HG03280 (cell line): ENCODE data around the gene MACF1.

Experiments
- ATAC-seq: cut with Tn5 transposase; IDR thresholded peaks from one replicate; pipeline ENCODE4 v1.9.1; 2021; ENCODE audit warnings: mild to moderate bottlenecking, moderate library complexity; ENCODE audit not compliant: unreplicated experiment

The MACF1 gene

DNA sequence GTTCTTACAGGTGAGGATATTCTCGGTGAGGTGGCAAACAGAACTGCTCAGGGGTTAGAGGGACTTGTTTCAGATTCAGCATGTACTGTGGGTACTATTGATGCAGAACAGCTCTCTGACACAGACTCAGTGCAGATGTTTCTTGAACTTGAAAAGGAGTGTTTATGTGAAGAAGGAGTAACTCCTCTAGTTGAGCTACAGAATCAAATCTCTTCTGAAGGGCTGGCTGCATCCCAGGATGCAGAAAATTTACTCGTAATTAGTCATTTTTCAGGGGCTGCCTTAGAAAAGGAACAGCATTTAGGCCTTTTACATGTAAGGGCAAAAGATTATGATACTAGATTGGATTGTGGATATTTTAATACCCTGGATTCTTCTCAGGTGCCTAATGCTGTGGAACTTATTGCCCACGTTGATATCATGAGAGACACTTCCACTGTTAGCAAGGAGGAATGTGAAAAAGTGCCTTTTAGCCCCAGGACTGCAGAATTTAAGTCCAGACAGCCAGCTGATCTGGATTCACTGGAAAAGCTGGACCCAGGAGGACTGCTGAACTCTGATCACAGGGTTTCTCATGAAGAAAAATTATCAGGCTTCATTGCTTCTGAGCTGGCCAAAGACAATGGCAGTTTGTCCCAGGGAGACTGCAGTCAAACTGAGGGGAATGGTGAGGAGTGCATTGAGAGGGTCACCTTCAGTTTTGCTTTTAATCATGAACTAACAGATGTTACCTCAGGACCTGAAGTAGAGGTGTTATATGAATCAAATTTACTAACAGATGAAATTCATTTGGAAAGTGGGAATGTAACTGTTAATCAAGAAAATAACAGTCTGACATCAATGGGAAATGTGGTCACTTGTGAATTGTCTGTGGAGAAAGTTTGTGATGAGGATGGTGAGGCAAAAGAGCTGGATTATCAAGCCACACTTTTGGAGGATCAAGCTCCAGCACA lies 207.3 kb downstream of the MACF1 start:
- no peak for ATAC-seq

- ATAC-seq: no peak
These were observed 208.4 kb downstream of the MACF1 start for GRCh38 chr1:39412892-39413291.

GRCh38 chr1:39413902-39414528 lies 209.5 kb downstream of the MACF1 start:
- no peak for ATAC-seq

GRCh38 chr1:39415553-39415952 lies 211.1 kb downstream of the MACF1 start:
- no peak for ATAC-seq

DNA sequence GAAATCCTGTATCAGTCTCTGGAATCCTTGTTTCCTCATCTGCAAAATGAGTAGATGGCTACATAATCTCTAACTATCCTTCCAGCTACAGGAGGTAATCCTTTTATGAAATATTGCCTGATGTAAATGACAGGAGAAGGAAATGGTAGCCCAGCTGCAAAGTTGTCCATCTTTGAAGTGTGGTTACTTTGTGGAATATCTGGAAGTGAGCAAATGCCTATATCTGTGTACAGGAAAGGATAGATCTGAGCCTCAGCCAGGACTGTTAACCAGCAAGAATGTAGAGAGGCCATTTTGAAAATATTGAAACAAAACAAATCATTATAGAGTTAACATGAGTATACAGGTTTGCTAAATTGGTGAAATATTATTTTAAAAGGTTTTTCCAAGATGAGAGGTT lies 212.1 kb downstream of the MACF1 start:
- ATAC-seq: no peak

- ATAC-seq: no peak
These were observed 213.7 kb downstream of the MACF1 start for GRCh38 chr1:39418236-39418635.

DNA sequence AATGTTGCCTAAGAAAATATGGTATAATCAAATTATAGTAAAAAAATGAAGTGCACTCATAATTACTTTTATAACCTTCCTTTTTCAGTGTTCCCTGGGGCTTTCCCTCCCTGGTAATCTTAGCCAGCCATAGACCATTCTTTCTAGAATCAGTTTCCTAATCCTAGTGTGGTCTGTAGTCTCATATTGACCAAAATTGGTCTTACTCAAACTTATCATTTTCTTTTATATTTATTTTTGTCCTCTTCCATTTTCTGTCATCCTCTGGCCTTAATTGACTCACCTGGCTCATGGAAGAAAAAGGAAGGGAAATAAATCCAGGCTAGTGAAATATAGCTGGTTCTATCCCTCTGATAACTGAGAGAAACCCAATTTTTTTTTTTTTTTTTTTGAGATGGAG lies 216.0 kb downstream of the MACF1 start:
- no peak for ATAC-seq

GRCh38 chr1:39422614-39423013 lies 218.1 kb downstream of the MACF1 start:
- no peak for ATAC-seq

DNA sequence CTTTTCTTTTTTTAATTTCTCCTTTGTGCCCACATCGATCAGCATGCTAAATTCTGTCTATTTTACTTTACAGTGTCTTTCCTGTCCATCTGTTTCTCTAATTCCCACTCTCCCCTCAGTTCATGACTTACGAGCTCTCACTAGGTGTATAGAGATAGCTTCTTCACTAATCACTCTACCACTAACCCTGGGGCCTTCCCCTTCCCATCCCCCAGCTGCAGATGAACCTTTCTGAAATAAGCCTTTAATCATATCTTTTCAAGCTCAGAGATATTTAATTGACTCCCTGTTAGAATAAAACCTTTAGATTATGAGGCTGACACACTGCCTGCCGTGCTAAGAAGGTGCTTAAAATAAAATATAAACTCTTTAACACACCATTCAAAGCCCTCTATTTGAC lies 220.7 kb downstream of the MACF1 start:
- no peak for ATAC-seq

DNA sequence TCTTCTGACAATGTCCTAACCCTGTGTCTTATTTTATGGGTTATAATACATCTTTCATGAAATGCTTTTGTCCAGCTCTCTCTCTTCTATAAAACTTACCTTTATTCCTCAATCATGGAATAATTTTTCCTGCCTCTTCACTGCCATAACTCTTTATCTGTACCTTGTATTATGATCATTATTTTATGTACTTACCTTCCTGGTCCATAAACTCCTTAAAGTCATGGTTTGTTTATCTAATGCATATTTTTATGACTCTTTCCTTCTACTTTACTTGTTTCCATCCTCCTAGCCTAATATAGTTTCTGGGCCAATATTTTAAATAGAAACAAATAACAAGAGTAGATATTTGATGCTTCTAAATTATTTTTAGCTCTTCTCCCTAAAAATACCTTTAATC lies 221.1 kb downstream of the MACF1 start:
- ATAC-seq: no peak

DNA sequence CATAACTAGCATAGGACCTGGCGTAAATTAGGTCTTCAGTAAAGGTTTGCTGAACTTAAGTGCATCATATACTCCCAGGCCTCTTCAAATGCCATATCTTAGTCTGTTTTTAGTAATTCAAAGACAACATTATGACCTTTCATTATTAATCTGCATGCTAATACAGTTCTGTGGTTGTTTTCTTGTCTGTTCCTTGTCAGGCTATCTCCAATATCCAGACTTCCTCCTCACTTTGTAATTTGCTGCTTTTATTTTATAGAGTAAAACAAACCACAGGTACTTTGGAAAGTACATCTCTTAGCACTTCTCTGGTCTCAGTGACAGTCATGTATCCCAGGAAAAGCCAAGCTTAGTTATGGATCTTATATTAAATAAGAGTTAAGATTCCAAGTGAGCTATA lies 221.9 kb downstream of the MACF1 start:
- ATAC-seq: no peak

DNA sequence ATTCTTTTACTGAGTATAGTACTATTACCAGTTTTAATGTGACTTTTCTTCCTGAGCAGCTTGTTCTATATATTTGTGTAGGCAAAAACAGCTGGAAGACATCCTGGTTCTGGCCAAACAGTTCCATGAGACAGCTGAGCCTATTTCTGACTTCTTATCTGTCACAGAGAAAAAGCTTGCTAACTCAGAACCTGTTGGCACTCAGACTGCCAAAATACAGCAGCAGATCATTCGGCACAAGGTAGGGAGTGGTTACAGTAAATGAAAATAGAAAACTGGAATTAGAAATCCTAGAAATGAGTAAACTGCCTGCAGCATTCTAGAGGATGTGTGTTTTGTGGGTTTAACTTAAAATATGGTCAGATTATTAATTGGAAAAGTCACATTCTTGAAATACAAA lies 222.9 kb downstream of the MACF1 start:
- ATAC-seq: no peak

DNA sequence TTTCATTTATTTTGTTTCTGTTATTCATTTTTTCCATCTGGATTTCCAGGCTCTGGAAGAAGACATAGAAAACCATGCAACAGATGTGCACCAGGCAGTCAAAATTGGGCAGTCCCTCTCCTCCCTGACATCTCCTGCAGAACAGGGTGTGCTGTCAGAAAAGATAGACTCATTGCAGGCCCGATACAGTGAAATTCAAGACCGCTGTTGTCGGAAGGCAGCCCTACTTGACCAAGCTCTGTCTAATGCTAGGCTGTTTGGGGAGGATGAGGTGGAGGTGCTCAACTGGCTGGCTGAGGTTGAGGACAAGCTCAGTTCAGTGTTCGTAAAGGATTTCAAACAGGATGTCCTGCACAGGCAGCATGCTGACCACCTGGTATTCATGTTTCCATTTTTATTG lies 223.4 kb downstream of the MACF1 start:
- no peak for ATAC-seq

DNA sequence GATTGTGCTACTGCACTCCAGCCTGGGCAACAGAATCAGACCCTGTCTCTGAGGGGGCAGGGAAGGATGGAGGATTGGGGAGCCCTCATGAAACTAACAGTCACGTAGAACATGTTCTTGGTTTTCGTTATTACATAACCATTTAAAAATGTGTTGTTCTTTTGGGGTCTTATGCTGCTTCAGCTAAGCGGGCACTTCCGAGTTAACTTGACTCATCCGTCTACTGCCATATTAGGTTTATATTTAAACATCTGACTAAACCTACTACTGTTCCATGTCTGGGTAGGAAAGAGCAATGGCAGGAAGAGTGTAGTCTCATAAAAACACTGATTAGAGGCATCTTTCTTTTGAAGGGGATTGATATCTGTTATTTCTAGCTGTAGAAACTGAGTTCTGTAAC lies 227.4 kb downstream of the MACF1 start:
- no peak for ATAC-seq

- no peak for ATAC-seq
These were observed 230.4 kb downstream of the MACF1 start for GRCh38 chr1:39434797-39435395.

DNA sequence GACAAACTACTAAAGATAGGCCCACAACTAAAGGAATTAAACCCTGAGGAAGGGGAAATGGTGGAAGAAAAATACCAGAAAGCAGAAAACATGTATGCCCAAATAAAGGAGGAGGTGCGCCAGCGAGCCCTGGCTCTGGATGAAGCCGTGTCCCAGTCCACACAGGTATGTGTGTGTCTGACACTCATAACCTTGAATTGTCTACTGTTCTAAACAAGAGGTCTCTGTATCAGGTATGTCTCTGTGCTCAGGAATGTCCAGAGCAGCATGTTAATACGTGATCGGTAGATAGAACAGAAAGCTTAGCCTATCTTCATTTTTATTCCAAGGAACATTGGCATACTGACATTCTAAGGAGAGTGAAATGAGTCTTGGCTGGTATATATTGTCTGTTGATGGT lies 231.1 kb downstream of the MACF1 start:
- no peak for ATAC-seq

- no peak for ATAC-seq
These were observed 232.3 kb downstream of the MACF1 start for GRCh38 chr1:39436842-39437241.

GRCh38 chr1:39438042-39438441 lies 233.5 kb downstream of the MACF1 start:
- no peak for ATAC-seq

GRCh38 chr1:39440856-39441255 lies 236.4 kb downstream of the MACF1 start:
- no peak for ATAC-seq

GRCh38 chr1:39441797-39442196 lies 237.3 kb downstream of the MACF1 start:
- ATAC-seq: no peak

DNA sequence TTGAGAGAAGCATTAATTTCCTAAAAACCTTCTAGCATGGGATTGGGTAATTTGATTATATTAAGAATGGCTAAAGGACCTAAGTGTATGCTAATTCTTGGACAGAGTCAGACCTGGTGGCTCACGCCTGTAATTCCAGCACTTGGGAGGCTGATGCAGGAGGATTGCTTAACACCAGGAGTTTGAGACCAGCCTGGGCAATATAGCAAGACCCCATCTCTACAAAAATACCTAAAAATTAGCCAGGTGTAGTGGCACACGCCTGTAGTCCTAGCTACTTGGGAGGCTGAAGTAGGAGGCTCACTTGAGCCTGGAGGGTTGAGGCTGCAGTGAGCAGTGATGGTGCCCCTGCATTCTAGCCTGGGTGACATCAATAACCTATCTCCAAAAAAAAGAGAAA lies 241.1 kb downstream of the MACF1 start:
- no peak for ATAC-seq

- no peak for ATAC-seq
These were observed 242.6 kb downstream of the MACF1 start for GRCh38 chr1:39446986-39447567.
